ENCODE data around the gene FAM171A1. TPM values are rescaled to one million over a fixed set of nuclear protein-coding genes. Genes with fewer than 3 reads are reported as not detected.
"Not testable (repeated sequence)": the region's sequence is repeated elsewhere in the genome, so short reads cannot be mapped to it uniquely, and the experiment has no call there.

Gene FAM171A1
- total RNA-seq, 2 experiments from 2014 or later: 4.8 to 5.2 TPM

GRCh38 chr10:15393139-15393825 lies 22.2 kb upstream of the FAM171A1 start:
- peaks cover 3% of the 10 kb centered on the region for H3K27me3 Mint-ChIP-seq (ENCODE audit: low read depth)
- DNase-seq: no peak
- no peaks in the 10 kb centered on the region for H3K36me3 Mint-ChIP-seq (ENCODE audit: low read depth)
- no peak overlapping the region for H3K4me3 Mint-ChIP-seq
- H3K4me1 Mint-ChIP-seq (ENCODE audit: low read depth): no peaks in the 10 kb centered on the region
- H3K9me3 Mint-ChIP-seq: no peaks in the 10 kb centered on the region
- H3K27ac Mint-ChIP-seq: no peak overlapping the region
- CTCF ChIA-PET: no interaction called here
- intact Hi-C loops (cut with micrococcal nuclease): no loop called here

DNA sequence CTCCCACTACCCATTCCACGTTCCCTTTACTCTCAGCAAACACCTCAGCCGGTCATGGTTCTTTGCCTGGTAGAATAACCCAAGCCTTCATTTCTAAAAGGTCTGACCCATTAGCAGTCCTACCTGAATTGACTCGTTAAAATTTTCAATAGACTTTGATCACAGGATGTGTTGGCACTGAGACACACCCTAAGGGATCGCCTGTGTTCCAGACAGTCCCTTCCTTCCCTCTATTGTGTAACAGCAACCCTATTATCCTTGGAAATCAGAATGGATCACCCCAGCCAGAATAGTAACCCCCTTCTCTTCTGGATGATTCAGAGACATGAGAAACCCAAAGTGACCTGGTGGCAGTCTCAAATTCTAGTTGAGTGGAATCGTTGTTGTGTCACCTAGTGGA lies 20.4 kb upstream of the FAM171A1 start:
- no peak overlapping the region for H3K27ac Mint-ChIP-seq
- DNase-seq: no peak
- intact Hi-C loops (cut with micrococcal nuclease): no loop called here
- H3K4me3 Mint-ChIP-seq: no peak overlapping the region
- CTCF ChIA-PET: interaction anchor here (0.6 kb wide), 1 partner anchor 110 kb away, joined by 3 read pairs; no protein-coding TSS in a partner anchor
- H3K36me3 Mint-ChIP-seq (ENCODE audit: low read depth): no peaks in the 10 kb centered on the region
- no peaks in the 10 kb centered on the region for H3K9me3 Mint-ChIP-seq
- peaks cover 3% of the 10 kb centered on the region for H3K27me3 Mint-ChIP-seq (ENCODE audit: low read depth)
- no peaks in the 10 kb centered on the region for H3K4me1 Mint-ChIP-seq (ENCODE audit: low read depth)

DNA sequence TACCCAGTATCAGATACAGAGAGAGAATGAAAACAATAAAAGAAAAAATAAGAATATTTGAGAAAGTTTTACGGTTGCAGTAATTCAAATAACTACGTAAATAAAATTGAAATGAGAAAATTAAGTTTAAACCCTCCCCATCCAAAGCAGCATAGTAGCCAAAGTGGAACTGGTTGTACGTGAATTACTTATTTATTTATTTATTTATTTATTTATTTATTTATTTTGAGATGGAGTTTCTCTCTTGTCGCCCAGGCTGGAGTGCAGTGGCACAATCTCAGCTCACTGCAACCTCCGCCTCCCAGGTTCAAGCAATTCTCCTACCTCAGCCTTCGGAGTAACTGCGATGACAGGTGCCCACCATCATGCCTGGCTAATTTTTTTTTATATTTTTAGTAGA lies 17.1 kb upstream of the FAM171A1 start:
- H3K36me3 Mint-ChIP-seq (ENCODE audit: low read depth); H3K4me3 Mint-ChIP-seq; DNase-seq; H3K4me1 Mint-ChIP-seq (ENCODE audit: low read depth); H3K9me3 Mint-ChIP-seq; intact Hi-C loops (cut with micrococcal nuclease); H3K27ac Mint-ChIP-seq: not testable (repeated sequence)
- H3K27me3 Mint-ChIP-seq (ENCODE audit: low read depth): peaks cover 21% of the 10 kb centered on the region
- CTCF ChIA-PET: interaction anchor here (0.7 kb wide), 1 partner anchor 260 kb away, joined by 4 read pairs; no protein-coding TSS in a partner anchor

DNA sequence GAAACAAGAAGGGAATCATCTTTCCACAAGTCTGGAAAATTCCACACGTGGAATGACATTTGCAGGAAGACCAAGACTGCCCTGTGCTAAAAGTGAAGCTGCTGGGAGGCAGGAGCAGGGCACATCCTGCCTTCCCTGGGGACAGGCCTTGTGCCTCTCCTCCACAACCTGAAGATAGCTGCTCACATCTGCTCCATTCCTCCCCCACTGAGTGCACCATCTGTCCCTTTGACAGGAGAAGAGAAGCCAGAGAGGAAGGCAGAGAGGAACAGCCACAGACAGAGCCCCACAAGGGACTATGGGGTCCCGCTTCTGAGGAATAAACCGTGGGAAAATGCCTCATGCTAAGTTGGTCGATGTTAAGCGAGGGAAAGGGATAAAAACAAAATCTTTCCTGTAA lies 15.9 kb upstream of the FAM171A1 start:
- no peak for DNase-seq
- Mint-ChIP-seq H3K27ac (no peak overlapping the region), H3K9me3 (no peaks in the 10 kb centered on the region), H3K36me3 (ENCODE audit: low read depth) (no peaks in the 10 kb centered on the region), H3K4me1 (ENCODE audit: low read depth) (no peaks in the 10 kb centered on the region), H3K27me3 (ENCODE audit: low read depth) (peaks cover 21% of the 10 kb centered on the region), H3K4me3 (no peak overlapping the region)
- intact Hi-C loops (cut with micrococcal nuclease): no loop called here
- CTCF ChIA-PET: no interaction called here

- no peaks in the 10 kb centered on the region for H3K36me3 Mint-ChIP-seq (ENCODE audit: low read depth)
These were observed 14.7 kb upstream of the FAM171A1 start for GRCh38 chr10:15385552-15386455.

GRCh38 chr10:15381420-15381819 lies 10.3 kb upstream of the FAM171A1 start:
- H3K4me1 Mint-ChIP-seq (ENCODE audit: low read depth): no peaks in the 10 kb centered on the region
- no peak overlapping the region for H3K4me3 Mint-ChIP-seq
- no peaks in the 10 kb centered on the region for H3K9me3 Mint-ChIP-seq
- DNase-seq: no peak
- no peaks in the 10 kb centered on the region for H3K36me3 Mint-ChIP-seq (ENCODE audit: low read depth)
- CTCF ChIA-PET: no interaction called here
- H3K27ac Mint-ChIP-seq: no peak overlapping the region
- intact Hi-C loops (cut with micrococcal nuclease): no loop called here
- peaks cover 28% of the 10 kb centered on the region for H3K27me3 Mint-ChIP-seq (ENCODE audit: low read depth)

More at GRCh38 chr10:15385552-15386455, 14.7 kb upstream of the FAM171A1 start:
- Mint-ChIP-seq H3K27me3 (ENCODE audit: low read depth) (peaks cover 23% of the 10 kb centered on the region), H3K9me3 (no peaks in the 10 kb centered on the region), H3K4me3 (no peak overlapping the region), H3K27ac (no peak overlapping the region), H3K4me1 (ENCODE audit: low read depth) (no peaks in the 10 kb centered on the region)
- CTCF ChIA-PET: interaction anchor here (0.6 kb wide), 1 partner anchor 16 kb away, joined by 4 read pairs; no protein-coding TSS in a partner anchor
- DNase-seq: no peak
- intact Hi-C loops (cut with micrococcal nuclease): no loop called here

DNA sequence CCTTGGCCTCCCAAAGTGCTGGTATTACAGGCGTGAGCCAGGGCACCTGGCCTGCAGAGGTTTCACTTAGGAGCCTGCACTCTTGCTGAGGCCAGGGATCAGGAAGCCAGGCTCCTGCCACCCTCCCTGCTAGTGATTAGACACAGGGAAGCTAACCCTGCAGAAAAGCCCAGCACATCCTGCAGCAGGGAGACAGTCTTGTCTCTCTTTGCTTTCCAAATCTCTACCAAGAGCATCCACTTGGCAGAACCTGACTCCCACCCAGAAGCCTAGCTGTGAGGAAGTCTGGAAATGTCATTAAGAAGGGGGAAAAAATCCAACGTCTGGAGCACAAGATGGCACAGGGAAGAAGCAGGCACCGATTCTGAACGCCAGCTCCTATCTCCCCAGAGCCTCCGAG lies 8.0 kb upstream of the FAM171A1 start:
- H3K4me3 Mint-ChIP-seq: no peak overlapping the region
- DNase-seq: no peak
- intact Hi-C loops (cut with micrococcal nuclease): no loop called here
- no peaks in the 10 kb centered on the region for H3K4me1 Mint-ChIP-seq (ENCODE audit: low read depth)
- peaks cover 10% of the 10 kb centered on the region for H3K27me3 Mint-ChIP-seq (ENCODE audit: low read depth)
- H3K9me3 Mint-ChIP-seq: no peaks in the 10 kb centered on the region
- no peak overlapping the region for H3K27ac Mint-ChIP-seq
- CTCF ChIA-PET: no interaction called here
- H3K36me3 Mint-ChIP-seq (ENCODE audit: low read depth): no peaks in the 10 kb centered on the region

DNA sequence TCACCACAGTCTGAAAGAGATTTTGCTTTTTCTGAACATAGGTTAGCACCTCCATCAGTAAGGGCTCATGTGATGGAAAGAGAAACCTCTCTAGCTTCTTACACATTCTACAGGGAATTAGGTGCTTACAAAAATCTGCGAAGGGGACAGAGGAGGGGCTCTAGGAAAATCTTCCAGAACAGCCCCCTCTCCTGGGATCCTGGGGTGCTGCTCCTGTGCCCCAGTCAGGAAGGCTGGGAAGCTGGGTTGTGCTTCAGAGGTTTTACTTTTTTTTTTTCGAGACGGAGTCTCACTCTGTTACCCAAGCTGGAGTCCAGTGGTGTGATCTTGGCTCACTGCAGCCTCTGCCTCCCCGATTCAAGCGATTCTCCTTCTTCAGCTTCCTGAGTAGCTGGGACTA lies 7.5 kb upstream of the FAM171A1 start:
- Mint-ChIP-seq H3K4me3 (no peak overlapping the region), H3K27me3 (ENCODE audit: low read depth) (peaks cover 10% of the 10 kb centered on the region), H3K27ac (no peak overlapping the region), H3K36me3 (ENCODE audit: low read depth) (no peaks in the 10 kb centered on the region), H3K9me3 (no peaks in the 10 kb centered on the region), H3K4me1 (ENCODE audit: low read depth) (peaks cover 2% of the 10 kb centered on the region)
- no peak for DNase-seq
- CTCF ChIA-PET: no interaction called here
- intact Hi-C loops (cut with micrococcal nuclease): no loop called here

DNA sequence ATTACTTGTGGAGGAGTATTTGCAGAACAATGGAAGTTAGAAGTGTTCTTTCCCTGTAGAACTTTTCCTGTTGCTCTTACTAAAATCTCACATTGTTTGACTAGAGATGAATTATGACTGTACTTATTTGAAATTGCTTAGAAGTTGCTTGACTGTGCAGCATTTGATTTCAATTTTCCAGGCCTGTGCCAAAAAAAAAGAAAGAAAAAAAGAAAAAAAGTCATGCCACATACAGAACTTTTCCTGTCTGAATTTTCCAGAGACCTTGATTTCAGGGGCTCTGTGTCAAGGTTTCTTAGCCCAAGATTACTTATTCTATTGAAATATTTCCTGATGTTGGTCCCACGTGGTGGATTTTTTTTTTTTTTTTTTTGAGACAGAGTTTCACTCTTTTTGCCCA lies 3.5 kb upstream of the FAM171A1 start:
- Mint-ChIP-seq H3K36me3 (ENCODE audit: low read depth) (no peaks in the 10 kb centered on the region), H3K27me3 (ENCODE audit: low read depth) (peaks cover 5% of the 10 kb centered on the region), H3K27ac (no peak overlapping the region), H3K4me1 (ENCODE audit: low read depth) (peaks cover 5% of the 10 kb centered on the region), H3K4me3 (no peak overlapping the region), H3K9me3 (no peaks in the 10 kb centered on the region)
- no peak for DNase-seq
- CTCF ChIA-PET: no interaction called here
- intact Hi-C loops (cut with micrococcal nuclease): loop anchor here (5.0 kb wide), 1 partner anchor 122 kb away; no protein-coding TSS in a partner anchor

DNA sequence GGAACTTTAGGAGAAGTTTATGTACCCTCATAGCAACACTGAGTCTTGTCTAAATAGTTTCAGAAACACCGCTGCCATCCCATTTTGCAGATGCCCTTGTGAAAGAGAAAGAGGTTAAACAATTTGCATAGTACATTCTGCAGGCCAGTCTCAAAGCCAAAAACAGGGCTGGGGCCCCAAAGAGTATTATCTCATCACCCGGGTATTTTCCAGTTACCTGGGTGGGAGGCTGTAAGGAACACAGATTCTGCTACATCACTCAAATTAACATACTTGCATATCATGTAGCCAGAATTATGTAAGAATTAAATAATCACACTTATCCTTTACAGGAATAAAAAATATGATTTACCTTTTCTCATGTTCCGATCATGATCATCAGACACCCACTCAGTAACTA lies 3.1 kb upstream of the FAM171A1 start:
- no peak for DNase-seq
- CTCF ChIA-PET: no interaction called here

DNA sequence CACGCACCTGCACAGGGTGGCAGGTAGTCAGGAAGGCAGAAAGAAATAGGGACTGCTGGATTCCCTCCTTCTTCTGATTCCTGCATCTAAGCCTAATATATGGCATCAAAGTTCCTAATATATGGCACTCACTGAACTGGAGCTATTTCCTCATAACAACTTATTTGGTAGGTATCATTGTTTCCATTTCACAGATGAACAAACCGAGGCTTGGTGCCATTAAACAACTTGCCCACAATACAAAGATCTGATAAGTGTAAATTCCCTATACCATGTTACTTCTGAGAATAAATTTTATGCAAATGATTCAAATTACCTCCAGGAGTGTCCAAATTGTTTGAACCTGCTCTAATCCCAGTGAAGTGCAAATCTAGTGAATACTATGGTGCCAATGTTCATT lies 2.1 kb upstream of the FAM171A1 start:
- Mint-ChIP-seq H3K27ac (no peak overlapping the region), H3K4me1 (ENCODE audit: low read depth) (peaks cover 8% of the 10 kb centered on the region), H3K36me3 (ENCODE audit: low read depth) (no peaks in the 10 kb centered on the region), H3K9me3 (no peaks in the 10 kb centered on the region), H3K4me3 (no peak overlapping the region), H3K27me3 (ENCODE audit: low read depth) (peaks cover 3% of the 10 kb centered on the region)
- intact Hi-C loops (cut with micrococcal nuclease): loop anchor here (2.0 to 5.0 kb wide), 2 partner anchors 121 to 266 kb away; no protein-coding TSS in a partner anchor
- no peak for DNase-seq
- CTCF ChIA-PET: no interaction called here

More for the DNA sequence above, 3.1 kb upstream of the FAM171A1 start:
- peaks cover 8% of the 10 kb centered on the region for H3K27me3 Mint-ChIP-seq (ENCODE audit: low read depth)
- H3K4me1 Mint-ChIP-seq (ENCODE audit: low read depth): peaks cover 8% of the 10 kb centered on the region
- intact Hi-C loops (cut with micrococcal nuclease): loop anchor here (5.0 kb wide), 1 partner anchor 122 kb away; no protein-coding TSS in a partner anchor
- no peaks in the 10 kb centered on the region for H3K9me3 Mint-ChIP-seq
- no peak overlapping the region for H3K4me3 Mint-ChIP-seq
- no peaks in the 10 kb centered on the region for H3K36me3 Mint-ChIP-seq (ENCODE audit: low read depth)
- no peak overlapping the region for H3K27ac Mint-ChIP-seq

GRCh38 chr10:15370212-15370855 lies 755 bp downstream of the FAM171A1 start:
- CTCF ChIA-PET: interaction anchor here (0.8 to 1.9 kb wide), 3 partner anchors 16 to 379 kb away, joined by 3 to 4 read pairs (median 4); no protein-coding TSS in a partner anchor
- no peaks in the 10 kb centered on the region for H3K9me3 Mint-ChIP-seq
- peak; percentile 32 for DNase-seq
- H3K27me3 Mint-ChIP-seq (ENCODE audit: low read depth): peaks cover 3% of the 10 kb centered on the region
- peak overlapping the region; percentile 70 for H3K4me3 Mint-ChIP-seq
- H3K36me3 Mint-ChIP-seq (ENCODE audit: low read depth): no peaks in the 10 kb centered on the region
- intact Hi-C loops (cut with micrococcal nuclease): loop anchor here (5.0 kb wide), 1 partner anchor 118 kb away; no protein-coding TSS in a partner anchor
- peaks cover 8% of the 10 kb centered on the region for H3K4me1 Mint-ChIP-seq (ENCODE audit: low read depth)
- H3K27ac Mint-ChIP-seq: no peak overlapping the region
